Frontal cortex (tissue), 4 donors: Measurements from ENCODE around the gene DNAJC24. TPM values are rescaled to one million over a fixed set of nuclear protein-coding genes. Genes with fewer than 3 reads are reported as not detected.
"Not testable (repeated sequence)": the region's sequence is repeated elsewhere in the genome, so short reads cannot be mapped to it uniquely, and the experiment has no call there.

Source experiments
- DNase-seq, 2 donors: peaks; one replicate each; pipeline ENCODE4 v3.0.0; 2012; ENCODE audit warnings: low spot score in 2 of 2
- FAIRE-seq: peaks from 2 replicates; lab custom pipeline; 2012; peaks lifted over from hg19 to GRCh38; lab: Jason Lieb, UNC
- total RNA-seq: library from RNA; depleted of rRNA; stranded (reverse); fragments of >200 nt; gene quantifications from one replicate; pipeline ENCODE4 v1.2.3, GENCODE V29; 2014
- donor health status: control.
- donor health status: control.
- donor health status: control.

The DNAJC24 gene, protein sequence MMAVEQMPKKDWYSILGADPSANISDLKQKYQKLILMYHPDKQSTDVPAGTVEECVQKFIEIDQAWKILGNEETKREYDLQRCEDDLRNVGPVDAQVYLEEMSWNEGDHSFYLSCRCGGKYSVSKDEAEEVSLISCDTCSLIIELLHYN
- 15.1 TPM for total RNA-seq

DNA sequence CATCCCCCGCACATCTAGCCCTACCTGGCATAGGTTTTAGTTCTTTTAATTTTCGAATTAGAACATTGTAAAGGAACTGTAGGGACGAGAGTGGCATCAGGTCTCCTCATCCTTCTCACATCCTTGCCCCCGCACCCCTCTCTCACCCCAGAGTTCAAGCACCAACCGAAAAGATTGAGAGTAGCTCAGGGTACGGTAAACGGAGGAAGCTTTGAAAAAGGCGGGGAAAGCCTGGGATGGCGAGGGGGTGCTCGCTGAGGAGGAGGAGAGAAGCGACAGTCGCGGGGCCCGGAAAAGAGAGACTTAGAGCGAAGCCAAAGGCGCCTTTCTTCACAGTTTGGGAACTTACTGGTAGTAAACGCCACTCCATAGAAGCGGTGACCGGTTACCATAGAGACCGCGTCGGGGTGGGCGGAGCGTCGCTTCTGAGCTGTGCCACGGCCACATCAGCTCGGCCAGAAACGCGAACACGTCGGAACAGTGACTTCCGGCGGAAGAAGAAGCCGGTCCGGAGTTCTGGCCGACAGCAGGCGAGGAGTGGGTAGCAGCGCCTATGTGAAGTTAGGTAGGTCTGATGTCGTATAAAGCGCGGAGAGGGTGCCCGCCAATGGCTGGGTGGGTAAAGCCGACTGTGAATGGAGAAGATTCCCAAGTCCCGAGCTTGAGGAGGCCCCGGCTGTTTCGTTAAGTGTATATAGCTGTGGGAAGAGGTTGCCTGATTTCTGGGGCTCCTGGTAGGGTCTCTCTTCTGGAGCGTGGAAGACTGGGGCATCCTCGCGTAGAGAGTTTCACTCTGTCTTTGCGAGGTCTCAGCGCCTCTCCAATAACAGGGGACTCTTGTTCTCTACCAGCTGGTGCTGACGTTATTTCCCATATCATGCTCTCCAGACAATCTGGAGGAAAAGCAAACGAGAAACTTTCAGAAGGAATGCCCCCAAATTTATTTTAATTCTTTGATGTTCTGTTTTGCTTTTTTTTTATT is at the start of gene DNAJC24, which contains the start of gene DCDC1:
TSS of gene DNAJC24 (plus strand) at position 513 of the 982 bp plus-strand sequence. CDS start 889 bp downstream, outside the sequence.
TSS of gene DCDC1 (minus strand) at position 392 of the 982 bp plus-strand sequence. CDS start 41,459 bp downstream, outside the sequence.
- no peak for FAIRE-seq
- peak; percentile 36 to 69 for DNase-seq

GRCh38 chr11:31321494-31321893 is 48.2 kb upstream of the DNAJC24 start:
- FAIRE-seq, DNase-seq: not testable (repeated sequence)

- FAIRE-seq = no peak
- no peak for DNase-seq
Measured at GRCh38 chr11:31323145-31323544, 46.5 kb upstream of the DNAJC24 start.

DNA sequence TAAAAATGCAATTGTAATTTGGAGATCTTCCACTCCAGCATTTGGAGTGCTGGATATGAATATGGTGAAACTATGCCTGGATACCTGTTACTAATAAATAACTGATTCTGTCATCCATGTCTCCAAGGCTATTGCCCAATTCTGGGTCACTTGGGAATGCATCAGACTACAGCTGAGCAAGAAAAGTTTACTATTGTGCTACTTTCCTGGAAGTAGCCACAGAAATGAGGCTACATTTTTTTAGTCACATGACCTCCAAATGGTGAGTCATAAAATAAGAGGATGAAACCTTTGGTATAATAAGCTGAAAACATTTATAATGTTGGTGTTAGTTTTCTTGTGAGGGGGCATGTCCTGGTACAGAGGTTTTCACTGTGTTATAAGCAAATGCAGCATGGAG is 44.5 kb upstream of the DNAJC24 start:
- FAIRE-seq (no peak), DNase-seq (no peak)

DNA sequence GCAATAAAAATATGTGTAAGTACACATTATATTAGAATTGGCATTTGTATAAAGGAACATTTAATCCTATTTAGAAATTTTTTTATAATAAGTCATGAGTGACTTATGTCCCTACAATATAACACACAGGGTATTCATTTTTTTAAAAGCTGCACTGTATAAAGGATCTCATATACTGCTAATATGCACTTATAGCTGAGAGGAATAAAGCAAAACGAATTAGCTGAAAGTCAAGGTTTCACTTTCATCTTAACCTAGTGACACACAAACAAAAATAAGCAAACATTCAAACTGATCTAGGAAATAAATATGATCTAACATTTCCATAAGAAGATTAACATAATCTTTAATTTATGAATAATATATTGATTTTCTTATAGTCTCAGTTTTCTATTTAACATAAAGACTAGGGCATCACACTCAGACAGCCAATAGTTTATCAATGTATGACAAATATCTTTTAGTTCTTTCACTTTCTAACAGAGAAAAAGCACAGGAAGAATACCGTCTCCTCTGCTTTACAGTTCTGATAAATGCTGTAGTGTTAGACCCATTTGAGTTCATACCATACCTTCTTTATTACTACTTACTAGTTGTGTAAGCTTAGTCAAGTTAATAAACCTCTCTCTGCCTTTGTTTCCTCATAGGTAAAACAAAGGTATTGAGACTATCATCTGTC is 43.1 kb upstream of the DNAJC24 start:
- FAIRE-seq (no peak), DNase-seq (no peak)

DNA sequence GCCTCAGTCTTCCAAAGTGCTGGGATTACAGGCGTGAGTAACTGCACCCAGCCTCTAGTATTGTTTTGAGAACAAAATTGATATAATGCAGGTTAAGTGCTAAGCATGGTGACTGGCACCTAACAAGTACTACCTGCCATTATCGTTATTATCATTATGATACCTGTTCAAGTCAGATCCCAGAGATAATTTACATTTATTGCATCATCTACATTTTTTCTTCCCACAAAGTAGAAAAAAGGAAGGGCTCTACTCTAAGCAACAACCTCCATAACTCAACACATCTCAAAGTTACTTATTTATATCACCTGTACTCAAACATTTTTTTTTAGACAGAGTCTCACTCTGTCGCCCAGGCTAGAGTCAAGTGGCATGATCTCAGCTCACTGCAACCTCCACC is 42.2 kb upstream of the DNAJC24 start:
- no peak for DNase-seq
- FAIRE-seq = no peak

- no peak for FAIRE-seq
- DNase-seq = no peak
Measured at GRCh38 chr11:31328697-31329096, 41.0 kb upstream of the DNAJC24 start.

DNA sequence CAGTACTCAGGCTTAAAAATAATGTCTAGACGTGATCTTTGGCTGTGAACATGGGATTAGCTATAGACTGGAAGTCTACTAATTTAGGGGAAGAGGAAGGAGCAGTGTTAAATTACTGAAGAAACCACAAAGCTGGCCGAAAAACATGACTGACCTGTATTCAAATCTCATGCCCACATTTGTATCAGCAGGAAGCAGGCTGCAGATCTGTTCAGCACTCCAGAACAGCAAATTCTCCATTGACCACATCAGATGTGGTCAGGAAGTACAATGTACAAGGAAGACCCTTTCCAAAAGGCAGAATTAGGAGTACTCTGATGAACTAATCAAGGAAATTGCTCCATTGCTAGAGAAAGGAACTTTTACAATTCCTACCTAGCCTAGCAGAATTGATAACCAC is 31.9 kb upstream of the DNAJC24 start:
- DNase-seq = no peak
- FAIRE-seq = no peak

DNA sequence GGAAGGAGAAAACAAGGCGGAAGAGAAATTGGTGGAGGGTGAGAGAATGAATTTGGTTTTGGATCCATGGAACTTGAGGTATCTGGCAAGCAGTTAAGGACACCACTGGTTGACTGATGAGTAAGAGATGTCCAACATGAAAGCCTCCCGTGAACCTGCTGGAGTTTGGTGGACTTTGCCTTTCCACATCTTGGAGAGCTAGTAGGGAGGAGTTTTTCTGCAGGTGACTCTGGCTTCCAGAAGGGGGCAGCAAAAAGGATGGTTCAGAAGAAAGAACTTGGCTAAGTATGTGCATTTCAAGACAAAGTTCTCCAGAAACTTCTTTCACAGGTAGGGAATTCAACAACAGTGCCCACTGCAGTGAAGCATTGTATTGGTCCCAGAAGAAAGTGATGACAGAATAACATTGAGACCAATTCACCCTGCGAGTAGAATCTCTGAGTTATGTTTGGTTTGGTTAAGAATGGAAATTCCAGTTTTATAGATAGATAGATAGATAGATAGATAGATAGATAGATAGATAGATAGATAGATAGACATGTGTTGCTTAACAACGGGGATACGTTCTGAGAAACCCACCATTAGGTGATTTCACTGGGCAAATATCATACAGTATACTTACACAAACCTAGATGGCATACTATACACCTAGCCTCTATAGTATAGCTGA is 28.6 kb upstream of the DNAJC24 start:
- no peak for DNase-seq
- no peak for FAIRE-seq

- DNase-seq (no peak), FAIRE-seq (no peak)
Measured at GRCh38 chr11:31351168-31351567, 18.5 kb upstream of the DNAJC24 start.

DNA sequence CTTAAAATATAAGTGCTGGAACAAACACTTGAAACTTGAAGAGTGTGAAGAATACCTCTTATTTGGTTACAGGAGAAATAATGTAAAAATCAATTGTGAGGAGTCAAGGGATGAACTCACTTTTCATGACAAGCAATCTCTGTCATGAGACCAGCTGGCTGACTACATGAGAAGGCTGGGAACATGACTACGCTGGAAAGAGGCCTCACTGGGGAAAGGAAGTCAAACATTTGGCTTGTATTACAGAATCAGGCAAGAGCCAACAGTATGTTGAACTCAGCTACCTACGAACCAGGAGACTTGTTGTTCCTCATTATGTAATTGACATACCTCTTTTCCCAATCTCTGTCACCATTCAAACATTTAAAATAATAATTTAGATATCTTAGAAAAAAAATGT is 14.5 kb upstream of the DNAJC24 start:
- FAIRE-seq (no peak), DNase-seq (no peak)

DNA sequence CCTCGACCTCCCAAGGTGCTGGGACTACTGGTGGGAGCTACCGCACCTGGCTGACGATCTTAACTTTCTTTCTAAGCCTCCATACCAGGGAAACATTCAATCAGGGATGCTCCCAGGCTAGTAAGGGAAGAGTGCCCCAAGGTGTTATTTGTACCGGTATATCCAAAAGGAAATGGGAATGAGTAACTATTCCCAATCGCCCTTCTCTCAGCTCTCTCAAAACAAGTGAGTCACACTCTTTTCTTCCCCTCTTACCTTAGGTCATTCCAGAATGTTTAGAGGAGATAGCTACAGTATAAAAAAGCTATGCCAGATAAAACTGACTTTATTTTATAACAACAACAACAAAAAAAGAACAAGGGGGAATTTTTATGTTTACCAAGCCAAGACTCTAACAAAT is 13.8 kb upstream of the DNAJC24 start:
- no peak for FAIRE-seq
- no peak for DNase-seq

- FAIRE-seq (no peak), DNase-seq (no peak)
Measured at GRCh38 chr11:31361743-31362142, 7.9 kb upstream of the DNAJC24 start.

DNA sequence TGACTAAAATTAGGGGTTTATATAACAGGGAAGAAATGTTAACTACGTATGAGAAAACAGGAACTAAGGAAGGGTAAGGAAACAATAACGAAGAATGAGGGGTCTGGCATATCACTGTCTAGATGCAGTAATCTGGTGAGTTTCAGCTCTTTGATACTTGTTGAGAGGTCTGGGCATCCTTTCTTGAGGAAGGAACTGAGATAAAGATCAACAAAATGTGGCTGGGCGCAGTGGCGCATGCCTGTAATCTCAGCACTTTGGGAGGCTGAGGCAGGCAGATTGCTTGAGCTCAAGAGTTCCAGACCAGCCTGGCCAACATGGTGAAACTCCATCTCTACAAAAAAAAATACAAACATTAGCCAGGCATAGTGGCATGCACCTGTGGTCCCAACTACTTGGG is 2.9 kb upstream of the DNAJC24 start:
- FAIRE-seq = no peak
- DNase-seq = no peak

GRCh38 chr11:31375879-31376278 is 6.2 kb downstream of the DNAJC24 start:
- DNase-seq (no peak), FAIRE-seq (no peak)

- FAIRE-seq (no peak), DNase-seq (no peak)
Measured at GRCh38 chr11:31383116-31383515, 13.5 kb downstream of the DNAJC24 start.

GRCh38 chr11:31387379-31387778 is 17.7 kb downstream of the DNAJC24 start:
- DNase-seq (no peak), FAIRE-seq (no peak)

DNA sequence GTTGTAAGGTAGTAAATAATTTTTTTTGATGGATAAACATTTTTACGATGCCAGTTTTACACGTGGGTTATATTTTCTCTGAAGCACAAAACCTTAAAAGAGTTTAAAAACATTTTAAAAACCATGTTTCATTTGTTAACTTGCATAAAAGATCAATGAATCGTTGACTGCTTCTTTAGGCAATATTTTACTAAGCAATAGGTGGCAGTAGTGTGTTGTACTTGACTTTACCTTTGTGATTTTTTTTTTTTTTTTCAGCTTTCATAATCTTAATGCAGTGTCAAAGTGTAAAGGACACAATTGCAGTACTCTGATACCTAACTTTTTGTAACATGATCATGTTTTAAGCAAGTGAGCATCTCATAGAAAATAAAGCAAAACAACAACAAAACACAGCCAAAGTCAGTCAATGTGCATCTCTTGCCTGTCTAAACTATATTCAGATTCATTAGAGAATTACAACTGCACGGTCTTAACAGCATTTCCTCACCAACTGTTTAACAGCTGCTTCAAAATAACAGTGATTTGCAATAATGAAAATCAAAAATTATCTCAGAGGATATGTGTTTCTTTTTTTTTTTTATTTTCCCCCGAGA is 27.7 kb downstream of the DNAJC24 start:
- DNase-seq (peak in 1 of 2 donors; percentile 8), FAIRE-seq (peak; percentile 90)

DNA sequence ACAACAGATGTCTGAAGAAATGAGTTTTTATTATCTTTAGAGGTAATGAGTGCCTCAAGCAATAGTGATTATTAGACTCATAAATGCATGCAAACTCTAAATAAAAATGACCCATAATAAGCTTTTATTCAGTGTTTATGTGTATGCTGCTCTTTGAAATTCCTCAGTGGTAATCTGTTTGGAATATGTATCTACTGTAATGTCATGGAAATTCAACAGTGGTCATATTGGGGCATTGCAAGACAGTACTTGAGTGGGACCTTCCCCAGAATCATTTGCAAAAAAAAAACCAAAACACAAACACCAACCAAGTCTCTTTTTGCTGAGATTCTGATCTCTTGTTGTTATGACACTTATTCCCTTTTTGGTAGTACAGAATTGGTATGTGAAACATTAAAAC is 35.0 kb downstream of the DNAJC24 start:
- FAIRE-seq = no peak
- DNase-seq = no peak

- FAIRE-seq (no peak), DNase-seq (no peak)
Measured at GRCh38 chr11:31408201-31408600, 38.5 kb downstream of the DNAJC24 start.
